ENCODE measurements around the gene ADRB2. TPM values are rescaled to one million over a fixed set of nuclear protein-coding genes. Genes with fewer than 3 reads are reported as not detected.
"Not testable (repeated sequence)": the region's sequence is repeated elsewhere in the genome, so short reads cannot be mapped to it uniquely, and the experiment has no call there.

Gene ADRB2
- total RNA-seq, 1 experiment from 2014 or later, result 0.37 TPM

DNA sequence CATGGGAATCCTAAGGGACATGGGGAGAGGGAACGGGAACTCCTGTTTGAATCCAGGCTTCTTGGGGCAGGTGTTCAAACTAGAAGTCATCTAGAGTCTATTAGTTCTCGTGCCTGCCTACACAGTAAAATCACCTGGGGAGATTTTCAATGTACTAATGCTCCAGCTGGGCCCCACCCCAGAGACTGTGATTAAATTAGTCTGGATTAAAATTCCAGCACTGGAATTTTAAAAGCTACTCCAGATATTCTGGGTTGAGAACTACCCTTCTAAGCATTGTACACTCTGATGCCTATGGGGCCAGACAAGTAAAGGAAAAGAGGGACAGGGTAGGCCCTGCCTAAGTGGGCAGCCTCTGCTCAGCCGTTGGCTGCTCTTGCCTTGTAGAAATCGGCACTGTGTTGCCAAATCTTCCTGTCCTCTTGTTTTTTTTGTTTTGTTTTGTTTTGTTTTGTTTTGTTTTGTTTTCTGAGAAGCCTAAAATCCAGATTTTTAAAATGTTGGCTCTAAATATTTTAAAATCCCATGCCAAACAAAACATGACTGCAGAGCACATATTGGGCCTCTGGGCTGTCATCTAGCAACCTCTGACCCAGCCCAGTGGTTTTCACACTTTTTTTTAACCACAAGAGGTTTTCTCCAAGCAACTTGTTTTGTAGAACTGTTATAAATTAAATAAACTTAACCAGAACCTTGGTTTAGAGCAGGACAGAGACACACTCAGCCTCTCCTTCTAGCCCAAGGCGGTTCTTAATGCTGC, 29.0 kb downstream of the ADRB2 start:
- no peak for DNase-seq (ENCODE audit: low spot score)

DNA sequence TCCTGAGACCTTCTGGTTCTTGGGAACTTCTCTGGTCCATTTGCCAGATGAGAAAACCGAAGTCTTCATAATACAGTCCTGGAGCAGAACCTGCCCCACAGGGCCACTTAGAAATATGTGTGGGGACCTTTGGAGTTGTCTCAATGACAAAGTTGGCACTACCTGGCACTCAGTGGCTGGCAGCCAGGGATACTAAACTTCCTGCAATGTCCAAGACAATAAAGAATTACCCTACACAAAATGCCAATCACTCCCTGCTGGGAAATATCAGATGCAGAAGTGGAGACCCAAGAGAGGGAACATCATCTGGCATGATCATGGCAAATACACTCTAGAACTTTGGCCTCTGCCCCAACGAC, 29.6 kb downstream of the ADRB2 start:
- DNase-seq (ENCODE audit: low spot score), result no peak

DNA sequence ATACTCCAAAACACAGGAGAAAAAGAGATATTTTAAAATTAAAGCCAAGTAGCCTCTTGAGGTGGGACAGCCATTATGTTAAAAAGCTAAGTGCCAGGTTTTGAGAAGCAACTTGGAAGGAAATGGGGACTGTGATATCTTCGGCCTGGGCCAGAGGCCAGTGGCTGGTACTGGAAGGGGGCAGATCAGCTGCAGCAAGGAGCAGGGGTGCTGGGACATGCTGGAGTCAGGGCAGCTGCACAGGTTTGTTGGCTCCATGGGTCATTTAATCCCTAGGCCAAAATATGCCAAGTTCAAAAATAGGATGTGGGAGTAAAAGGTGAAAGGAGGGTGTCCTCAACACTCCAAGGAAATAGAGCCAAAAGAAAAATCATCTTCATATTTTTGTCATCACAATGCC, 30.0 kb downstream of the ADRB2 start:
- no peak for DNase-seq (ENCODE audit: low spot score)

DNA sequence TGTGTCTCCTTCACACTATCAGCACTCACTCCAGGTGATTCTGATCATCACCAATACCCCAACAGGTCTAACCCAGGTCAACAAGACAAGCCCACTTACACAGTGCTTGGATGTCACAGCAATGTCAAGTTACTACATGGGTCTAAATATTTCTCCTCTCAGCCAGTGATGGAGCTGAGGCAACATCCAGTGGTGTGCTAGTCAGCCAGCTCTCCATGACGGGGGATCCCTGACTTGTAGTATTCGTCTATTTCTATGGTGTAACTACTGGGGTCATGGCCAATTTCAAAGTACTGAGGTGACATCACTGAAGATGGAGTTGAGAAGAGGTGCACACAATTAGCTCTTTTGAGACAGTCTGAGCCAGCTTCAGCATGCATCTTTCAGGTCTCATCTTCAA, 31.1 kb downstream of the ADRB2 start:
- no peak for DNase-seq (ENCODE audit: low spot score)

DNA sequence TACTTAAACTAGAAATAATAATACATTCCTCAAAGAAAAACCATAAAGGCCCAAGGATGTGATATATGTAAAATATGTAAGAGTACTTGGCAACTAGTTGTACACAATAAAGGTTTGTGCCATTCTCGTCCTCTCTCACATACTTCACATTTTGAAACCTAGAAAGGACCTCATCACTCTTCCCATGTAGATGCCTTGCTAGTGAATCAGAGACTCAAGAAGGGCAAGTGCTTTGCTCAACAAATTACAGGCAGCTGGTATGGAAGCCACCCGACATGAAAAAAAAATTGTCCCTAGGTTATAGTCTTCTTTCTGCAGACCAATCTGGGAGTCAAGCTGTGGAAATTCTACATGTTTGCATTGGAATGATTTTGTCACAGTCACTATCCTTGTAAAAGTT, 31.7 kb downstream of the ADRB2 start:
- no peak for DNase-seq (ENCODE audit: low spot score)

DNA sequence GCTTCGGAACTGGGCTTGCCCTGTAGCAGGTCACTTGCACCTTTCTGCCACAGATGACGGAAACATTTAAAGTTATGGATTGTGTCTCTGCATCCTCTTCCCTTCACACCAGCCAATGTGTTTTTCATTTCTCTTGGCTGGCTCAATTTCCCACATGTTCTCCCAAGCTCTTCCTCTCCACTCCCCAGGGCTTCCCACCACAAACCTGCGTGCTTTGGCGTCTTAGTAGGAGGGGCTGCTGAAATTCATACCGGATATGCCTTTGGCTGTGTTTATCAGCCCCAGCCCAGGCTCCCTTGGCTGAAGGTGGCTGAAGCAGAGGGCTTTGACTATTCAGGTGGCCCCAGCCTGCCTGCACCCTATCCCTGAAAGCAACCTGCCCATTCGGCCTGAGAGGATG, 32.1 kb downstream of the ADRB2 start:
- no peak for DNase-seq (ENCODE audit: low spot score)

DNA sequence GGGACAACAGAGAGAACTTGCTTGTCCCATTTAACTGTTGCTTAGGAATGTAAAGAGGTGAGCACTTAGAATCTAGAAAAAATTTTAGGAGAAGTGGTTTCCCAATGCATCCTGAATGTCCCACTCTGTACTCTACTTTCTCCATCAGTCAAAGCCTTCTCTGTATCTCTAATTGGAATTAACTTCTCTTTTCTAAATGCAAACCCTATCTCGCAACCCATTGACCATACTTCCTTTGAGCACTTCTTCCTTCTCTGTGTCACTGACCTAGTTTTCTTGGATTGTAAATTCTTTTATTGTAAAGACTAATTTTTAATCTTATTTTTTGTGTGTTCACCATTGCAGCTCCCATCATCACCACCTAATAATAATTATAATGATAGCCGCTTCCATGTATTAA, 33.3 kb downstream of the ADRB2 start:
- no peak for DNase-seq (ENCODE audit: low spot score)

DNA sequence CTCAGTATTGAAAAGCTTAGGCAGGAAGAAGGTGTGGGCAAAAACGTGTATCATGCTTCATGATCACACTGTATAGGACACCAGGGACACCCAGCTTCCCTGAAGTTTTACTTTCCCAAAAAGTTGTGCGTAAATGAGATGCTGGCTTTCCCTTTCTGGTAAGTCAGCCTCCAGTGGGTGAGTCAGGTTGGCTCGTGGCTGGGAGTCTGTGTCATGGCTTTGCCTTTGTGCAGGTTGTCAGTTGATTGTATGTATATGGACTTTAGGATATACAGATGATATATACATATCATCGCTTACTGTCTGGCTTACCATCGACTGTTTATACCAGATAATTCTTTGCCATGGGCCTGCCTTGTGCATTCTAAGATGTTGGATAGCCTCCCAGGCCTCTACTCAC, 34.2 kb downstream of the ADRB2 start:
- DNase-seq (ENCODE audit: low spot score), result no peak

DNA sequence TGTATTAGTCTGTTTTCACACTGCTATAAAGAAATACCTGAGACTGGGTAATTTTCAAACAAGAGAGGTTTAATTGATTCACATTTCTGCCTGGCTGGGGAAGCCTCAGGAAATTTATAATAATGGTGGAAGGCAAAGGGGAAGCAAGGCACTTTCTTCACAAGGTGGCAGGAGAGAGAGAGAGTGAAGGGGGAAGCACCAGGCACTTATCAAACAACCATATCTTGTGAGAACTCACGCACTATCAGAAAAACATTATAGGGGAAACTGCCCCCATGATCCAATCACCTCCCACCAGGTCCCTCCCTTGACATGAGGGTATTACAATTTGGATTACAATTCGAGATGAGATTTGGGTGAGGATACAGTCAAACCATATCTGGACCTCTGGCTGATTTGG, 34.7 kb downstream of the ADRB2 start:
- no peak for DNase-seq (ENCODE audit: low spot score)

DNA sequence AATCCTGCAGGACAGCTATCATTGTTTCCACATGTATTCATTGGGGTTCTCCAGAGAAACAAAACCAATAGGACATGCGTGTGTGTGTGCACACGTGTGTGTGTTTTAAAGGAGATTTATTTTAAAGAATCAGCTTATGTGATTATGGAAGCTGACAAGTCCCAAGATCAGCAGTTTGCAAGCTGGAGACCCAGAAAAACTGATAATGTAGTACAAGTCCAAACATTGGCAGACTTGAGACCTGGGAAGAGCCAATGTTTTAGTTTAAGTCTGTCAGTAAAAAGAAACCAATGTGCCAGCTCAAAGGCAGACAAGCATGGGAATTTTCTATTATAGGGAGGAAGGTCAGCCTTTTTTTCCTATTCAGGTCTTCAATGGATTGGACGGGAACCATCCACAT, 35.3 kb downstream of the ADRB2 start:
- DNase-seq (ENCODE audit: low spot score), result no peak

DNA sequence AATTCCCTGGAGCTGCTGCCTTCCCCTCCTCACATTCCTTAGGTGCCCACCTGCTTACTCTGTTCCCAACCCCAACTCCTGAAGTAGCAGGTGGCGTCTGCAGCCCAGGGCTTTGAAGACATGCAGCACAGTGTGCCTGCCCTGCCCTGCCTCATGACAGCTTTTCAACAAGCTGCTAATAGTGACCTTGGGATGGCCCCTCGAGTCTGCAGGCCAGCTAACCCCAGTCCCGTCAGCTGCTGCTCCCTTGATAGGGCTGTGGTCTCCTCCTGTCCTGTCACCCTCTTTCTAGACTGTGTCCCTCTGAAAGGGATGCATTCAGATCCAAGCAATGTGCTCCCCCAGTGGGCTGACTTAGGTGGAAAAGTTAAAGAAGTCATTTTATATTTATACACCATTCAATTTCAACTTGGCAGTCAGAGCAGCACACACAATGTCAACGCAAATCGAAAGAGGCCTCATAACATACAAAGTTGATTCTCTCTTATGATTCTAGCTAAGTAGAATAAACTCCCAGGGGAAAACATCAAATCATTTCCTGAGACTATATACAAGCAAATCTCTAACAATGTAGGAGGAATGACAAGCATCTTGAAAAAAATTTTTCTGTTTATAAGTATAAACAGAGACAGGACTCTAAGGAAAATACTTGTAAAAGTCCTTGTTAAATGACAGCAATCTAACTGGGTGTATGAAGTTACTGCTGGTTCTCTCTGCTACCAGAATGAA, 37.9 kb downstream of the ADRB2 start:
- DNase-seq (ENCODE audit: low spot score), result no peak

DNA sequence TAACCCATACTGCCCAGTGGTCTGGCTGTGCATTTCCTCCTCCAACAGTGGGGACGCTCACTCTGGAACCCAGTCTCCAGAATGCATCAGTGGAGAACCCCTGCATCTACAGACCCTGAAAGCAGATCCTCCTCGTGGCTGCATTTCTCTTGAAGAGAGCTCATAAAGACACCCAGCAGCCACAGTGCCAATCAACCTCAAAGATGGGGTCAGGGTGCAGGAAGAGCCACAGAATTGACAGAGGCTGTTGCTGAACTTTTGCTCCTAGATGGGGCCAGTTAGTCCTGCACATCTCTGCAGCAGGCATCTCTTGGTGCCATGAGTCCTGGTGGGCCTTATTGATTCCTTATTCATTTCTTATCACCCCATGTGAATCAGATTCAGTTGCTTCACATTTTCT, 39.6 kb downstream of the ADRB2 start:
- no peak for DNase-seq (ENCODE audit: low spot score)

DNA sequence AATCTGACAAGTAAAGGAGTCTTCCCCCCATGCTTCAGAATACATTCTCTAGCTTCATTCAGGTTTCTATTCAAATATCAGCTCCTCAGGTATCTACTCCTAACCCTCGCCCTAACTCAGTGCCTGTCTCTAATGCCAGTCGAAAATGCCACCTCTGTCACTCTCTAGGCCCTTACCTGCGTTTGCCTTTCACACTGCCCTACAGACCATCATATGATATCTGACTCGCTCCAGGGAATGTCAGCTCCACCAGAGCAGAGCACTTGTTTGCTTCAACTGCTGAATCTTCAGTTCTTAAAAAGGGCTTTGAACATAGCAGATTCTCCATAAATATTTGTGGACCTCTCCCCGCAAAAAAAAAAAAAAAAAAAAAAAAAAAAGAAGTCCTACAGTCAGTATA, 46.7 kb downstream of the ADRB2 start:
- no peak for DNase-seq (ENCODE audit: low spot score)

DNA sequence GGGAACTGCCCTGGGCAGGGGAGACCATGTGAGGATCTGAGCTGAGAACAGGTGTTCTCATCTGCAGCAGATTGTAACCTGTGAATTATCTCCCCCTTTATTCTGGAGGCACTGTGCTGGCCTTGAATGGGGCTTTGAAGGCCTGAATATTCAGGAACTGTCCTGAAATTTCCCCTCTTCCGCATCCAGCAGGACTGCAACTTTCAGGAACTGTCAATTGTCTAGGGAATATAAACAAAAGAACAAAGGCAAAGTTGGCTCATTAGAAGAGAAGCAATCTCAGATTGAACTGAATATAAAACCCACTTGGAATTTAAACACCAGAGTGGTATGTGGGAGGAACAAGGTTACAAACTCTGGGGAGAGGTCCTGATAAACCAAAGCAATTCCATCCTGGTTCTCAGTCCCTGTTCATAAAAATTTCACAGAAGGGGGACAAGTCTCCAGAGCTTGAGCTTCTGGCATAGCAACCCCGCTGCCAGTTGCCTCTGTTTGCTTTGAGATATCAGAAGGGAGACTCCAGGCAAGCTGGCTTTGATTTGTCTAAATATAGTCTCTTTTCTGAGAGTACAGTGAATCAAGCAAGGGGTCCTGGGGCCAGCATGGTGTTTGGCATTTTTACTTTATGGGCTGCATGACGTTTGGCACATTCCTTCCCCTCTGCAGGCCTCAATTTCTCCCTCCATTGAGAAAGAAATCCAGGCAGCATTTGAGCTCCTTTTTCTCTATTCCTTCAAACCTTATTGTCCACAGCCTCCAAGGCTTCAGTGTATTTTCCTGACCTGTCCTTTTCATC, 47.5 kb downstream of the ADRB2 start:
- DNase-seq (ENCODE audit: low spot score), result no peak

DNA sequence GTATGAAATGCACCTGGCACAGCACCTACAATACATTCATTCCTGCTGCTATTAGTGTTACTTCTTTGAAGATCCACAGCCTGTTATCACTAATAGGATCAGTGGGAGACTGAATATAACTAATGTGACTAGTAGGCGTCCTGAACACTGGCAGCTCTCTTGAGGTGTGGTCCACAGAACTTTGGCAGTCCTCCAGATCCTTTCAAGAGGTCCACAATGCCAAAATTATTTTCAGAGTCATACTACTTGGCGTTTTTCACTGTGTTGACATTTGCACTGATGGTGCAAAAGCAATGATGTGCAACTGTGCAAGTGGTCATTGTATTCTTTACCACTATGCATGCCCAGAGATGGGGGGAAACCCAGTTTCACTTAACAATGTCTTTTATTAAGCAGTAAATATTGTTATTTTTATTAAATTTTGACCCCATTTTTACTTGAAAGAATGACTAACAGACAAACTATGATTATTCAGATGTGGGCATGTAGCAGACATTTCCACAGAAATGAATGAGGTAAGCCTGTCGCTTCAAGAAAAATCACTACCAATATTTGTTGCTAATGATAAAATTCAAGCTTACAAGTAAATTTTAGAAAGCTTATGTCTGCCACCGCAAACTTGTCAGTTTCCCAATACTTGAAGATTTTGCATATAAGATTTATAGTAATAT, 48.9 kb downstream of the ADRB2 start:
- DNase-seq (ENCODE audit: low spot score), result no peak

DNA sequence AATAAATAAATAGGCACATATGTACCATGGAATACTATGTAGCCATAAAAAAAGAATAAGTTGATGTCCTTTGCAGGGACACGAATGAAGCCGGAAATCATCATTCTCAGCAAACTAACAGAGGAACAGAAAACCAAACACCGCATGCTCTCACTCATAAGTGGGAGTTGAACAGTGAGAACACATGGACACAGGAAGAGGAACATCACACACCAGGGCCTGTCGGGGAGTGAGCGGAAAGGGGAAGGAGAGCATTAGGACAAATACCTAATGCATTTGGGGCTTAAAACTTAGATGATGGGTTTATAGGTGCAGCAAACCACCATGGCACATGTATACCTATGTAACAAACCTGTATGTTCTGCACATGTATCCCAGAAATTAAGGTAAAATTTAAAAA, 51.0 kb downstream of the ADRB2 start:
- DNase-seq (ENCODE audit: low spot score), result not testable (repeated sequence)

Other genes with a start within 250 kb of the ADRB2 start
- gene HTR4, start 172.1 kb upstream of the ADRB2 start, total RNA-seq (2014; rRNA removed; shearing (Covaris generic)), result not detected in 2 replicates
- 0.95 and 2.1 TPM in 2 replicates for gene SH3TC2, start 236.5 kb downstream of the ADRB2 start, total RNA-seq (2014; rRNA removed; shearing (Covaris generic))

All from H4 (cell line).